ENCODE measurements around the gene DAP.

DAP gene

DNA sequence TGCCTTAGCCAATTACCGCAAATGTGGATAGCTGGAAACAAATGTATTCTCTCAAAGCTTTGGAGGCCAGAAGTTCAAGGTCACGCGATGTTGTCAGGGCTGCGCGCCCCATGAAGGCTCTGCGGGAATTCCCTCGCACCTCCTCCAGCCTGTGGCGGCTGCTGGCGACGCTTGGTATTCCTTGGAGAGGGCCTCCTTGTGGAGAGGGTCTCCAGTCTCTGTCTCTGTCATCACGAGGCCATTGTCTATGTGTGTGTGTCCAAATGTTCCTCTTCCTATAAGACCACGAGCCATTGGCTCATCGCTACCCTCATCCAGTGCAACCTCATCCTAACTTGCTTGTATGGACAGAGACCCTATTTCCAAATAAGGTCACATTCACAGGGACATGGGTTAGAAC, 99.6 kb downstream of the DAP start:
- DNase-seq (ENCODE audit: low spot score), result no peak
- no peak overlapping the region for H3K27ac ChIP-seq
- TF ChIP-seq, protein P1, sequence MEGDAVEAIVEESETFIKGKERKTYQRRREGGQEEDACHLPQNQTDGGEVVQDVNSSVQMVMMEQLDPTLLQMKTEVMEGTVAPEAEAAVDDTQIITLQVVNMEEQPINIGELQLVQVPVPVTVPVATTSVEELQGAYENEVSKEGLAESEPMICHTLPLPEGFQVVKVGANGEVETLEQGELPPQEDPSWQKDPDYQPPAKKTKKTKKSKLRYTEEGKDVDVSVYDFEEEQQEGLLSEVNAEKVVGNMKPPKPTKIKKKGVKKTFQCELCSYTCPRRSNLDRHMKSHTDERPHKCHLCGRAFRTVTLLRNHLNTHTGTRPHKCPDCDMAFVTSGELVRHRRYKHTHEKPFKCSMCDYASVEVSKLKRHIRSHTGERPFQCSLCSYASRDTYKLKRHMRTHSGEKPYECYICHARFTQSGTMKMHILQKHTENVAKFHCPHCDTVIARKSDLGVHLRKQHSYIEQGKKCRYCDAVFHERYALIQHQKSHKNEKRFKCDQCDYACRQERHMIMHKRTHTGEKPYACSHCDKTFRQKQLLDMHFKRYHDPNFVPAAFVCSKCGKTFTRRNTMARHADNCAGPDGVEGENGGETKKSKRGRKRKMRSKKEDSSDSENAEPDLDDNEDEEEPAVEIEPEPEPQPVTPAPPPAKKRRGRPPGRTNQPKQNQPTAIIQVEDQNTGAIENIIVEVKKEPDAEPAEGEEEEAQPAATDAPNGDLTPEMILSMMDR (IDR thresholded peaks at IDR 0.05), result no peak

DNA sequence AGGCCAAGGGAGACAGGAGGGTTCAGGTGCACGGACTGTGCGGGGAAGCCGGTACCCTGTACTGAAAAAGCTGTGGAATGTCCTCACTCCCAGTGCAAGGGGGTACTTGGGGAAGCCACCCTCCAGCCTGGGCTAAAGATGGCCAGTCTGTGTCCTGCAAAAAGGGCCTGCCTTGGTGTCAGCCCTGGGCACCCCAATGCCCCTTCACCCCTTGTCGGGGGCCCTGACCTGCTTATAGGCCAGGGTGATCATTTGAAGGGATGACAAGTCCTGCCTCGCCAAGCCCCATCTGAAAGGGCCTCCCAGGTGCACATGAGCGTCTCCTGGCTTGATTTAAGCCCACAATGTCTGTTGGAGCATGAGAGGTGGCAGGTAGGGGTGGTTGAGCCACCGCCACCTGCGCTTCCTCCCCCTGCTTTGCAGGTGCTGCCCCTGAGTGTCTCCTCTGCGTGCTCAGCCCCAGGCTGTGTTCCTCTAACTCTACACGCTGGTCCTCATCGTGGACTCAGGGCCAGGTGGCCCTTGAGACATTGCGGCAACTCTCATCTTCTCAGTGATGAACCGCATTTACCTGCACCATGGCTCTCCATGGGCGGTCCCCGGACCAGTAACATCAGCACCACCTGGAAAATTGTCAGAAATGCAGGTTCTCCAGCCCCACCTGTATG, 100.2 kb downstream of the DAP start:
- DNase-seq (ENCODE audit: low spot score), result no peak
- TF ChIP-seq, protein P1 (IDR thresholded peaks at IDR 0.05), result no peak
- no peak overlapping the region for H3K27ac ChIP-seq
- no peak overlapping the region for H3K4me3 ChIP-seq

More for the DNA sequence above, 99.6 kb downstream of the DAP start:
- H3K4me3 ChIP-seq, result no peak overlapping the region

DNA sequence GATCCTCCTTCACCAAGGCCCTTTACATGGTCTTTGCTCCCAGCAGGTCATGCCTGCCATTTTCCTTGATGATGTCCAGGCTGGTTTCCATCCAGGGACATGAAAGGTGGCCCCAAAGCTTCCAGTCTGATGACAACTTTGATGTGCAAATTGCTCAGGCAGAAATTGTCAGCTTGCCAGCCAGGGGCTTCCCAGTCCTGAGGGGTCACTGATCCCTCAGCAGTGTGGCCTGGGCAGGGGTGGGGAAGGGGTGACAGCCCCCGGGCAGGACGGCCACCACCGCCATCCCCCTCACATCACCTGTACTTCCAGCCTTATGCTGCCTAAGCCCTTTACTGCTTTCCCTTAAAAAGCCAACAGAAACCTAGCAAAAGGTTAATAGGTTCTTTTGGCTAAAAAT, 100.9 kb downstream of the DAP start:
- TF ChIP-seq, protein P1 (IDR thresholded peaks at IDR 0.05), result no peak
- H3K27ac ChIP-seq, result no peak overlapping the region
- no peak for DNase-seq (ENCODE audit: low spot score)
- H3K4me3 ChIP-seq, result no peak overlapping the region

DNA sequence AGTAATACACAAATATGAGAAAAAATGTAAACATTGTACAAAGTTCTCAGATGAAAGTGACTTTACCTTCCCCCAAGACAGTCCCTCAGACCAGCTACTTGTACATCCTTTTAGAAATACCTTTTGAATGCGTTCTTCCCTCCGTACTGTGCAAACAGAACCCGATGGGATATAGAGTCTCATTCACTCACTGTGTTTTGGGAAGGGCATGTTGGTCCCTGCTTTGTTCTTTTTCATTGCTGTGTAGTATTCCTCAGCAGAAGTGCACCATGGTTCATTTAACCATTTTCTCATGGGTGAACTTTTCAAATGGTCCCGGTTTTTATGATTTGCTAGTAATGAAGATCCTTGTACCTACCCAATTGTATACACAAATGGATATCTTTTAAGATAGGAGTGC, 102.8 kb downstream of the DAP start:
- Histone ChIP-seq H3K27ac (no peak overlapping the region), H3K4me3 (no peak overlapping the region)
- TF ChIP-seq, protein P1 (IDR thresholded peaks at IDR 0.05), result no peak

DNA sequence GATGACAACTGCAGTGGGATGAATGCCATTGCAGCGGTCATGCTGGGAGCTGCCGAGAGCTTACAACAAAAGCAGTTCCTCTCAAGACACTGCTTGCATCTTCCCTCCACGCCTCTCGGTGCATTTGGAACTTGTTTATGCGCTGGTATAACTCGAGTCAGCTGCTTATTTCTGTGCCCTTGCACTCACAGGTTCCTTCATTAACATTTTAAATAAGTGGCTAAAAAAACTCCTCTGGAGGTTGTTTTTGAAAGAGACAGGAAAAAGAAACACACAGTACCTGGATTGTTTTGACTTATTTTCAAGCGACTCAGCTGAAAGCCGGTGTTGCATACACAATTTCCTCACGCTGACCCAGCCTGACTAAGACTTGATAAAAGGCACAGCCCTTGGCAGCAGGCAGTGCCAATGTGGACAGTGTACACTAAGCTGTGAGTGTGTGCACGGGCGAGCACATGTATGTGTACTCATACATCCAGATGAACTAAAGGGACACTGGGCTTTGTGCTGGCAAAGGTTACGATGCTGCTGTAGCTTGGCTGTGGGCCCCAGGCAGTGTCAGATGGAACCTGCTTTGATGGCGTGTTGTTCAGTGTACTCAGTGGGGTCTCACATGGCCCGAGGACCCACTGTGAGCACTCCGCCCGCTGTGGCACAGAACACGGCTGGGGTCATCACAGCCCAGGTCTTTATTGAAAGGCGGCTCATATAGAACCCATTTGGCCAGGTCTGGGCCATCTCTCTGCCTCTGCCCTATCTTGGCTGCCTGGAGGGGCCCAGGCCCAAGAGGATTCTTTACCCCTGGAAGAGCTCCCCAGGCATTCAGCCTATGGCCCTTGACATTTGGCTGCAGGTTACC, 104.8 kb downstream of the DAP start:
- H3K4me3 ChIP-seq, result no peak overlapping the region
- TF ChIP-seq, protein P1 (IDR thresholded peaks at IDR 0.05), result no peak
- no peak for DNase-seq (ENCODE audit: low spot score)
- H3K27ac ChIP-seq, result no peak overlapping the region

More for the DNA sequence above, 102.8 kb downstream of the DAP start:
- DNase-seq (ENCODE audit: low spot score), result no peak

DNA sequence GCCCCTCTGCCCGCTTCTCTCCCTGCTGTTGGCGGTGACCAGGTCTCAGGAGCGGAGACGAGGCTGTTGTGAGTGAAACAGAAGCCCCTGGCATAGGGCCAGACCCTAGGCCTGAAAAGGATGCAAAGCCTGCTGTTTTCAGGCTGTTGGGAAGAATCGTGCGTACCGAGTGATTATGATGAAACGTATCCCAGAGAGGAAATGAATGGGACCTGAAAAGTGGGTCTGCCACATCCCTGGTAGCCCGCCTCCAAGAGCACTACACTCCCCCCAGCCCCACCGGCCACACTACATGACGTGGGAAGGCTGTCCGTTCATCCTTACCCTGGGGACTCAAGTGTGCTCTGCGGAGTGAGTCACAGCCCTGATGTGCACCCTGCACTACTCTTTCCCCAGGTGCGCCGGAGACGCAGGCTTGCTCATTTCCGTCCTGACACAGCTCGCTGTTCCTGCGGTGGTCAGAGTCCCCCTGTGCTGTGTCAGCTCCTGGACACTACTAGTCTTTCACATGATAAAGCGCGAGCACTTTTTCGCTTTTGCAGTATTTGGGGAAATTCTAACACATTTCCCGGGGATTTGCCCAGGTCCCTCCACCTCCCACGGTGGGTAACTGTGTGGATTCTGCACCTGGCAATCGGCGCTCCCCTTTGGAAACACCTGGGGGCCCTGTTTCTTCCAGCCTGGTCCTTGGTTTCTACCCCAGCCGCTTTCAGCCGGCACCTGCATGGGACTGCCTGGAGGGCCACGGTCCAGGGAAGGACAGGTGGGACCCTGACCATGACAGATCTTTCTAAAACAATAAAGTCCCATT, 105.7 kb downstream of the DAP start:
- H3K27ac ChIP-seq, result no peak overlapping the region
- TF ChIP-seq, protein P1 (IDR thresholded peaks at IDR 0.05), result no peak
- H3K4me3 ChIP-seq, result no peak overlapping the region
- no peak for DNase-seq (ENCODE audit: low spot score)

All from coronary artery (tissue), 2 donors.